Colon (tissue), 2 donors: ENCODE measurements around the gene NCR1.
"Not testable (repeated sequence)": the region's sequence is repeated elsewhere in the genome, so short reads cannot be mapped to it uniquely, and the experiment has no call there.

Experiments used
- FAIRE-seq: peaks from 2 replicates; lab custom pipeline; 2012; peaks lifted over from hg19 to GRCh38; lab: Jason Lieb, UNC
- donor health status: control.
- donor health status: control.

Gene NCR1, protein sequence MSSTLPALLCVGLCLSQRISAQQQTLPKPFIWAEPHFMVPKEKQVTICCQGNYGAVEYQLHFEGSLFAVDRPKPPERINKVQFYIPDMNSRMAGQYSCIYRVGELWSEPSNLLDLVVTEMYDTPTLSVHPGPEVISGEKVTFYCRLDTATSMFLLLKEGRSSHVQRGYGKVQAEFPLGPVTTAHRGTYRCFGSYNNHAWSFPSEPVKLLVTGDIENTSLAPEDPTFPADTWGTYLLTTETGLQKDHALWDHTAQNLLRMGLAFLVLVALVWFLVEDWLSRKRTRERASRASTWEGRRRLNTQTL

DNA sequence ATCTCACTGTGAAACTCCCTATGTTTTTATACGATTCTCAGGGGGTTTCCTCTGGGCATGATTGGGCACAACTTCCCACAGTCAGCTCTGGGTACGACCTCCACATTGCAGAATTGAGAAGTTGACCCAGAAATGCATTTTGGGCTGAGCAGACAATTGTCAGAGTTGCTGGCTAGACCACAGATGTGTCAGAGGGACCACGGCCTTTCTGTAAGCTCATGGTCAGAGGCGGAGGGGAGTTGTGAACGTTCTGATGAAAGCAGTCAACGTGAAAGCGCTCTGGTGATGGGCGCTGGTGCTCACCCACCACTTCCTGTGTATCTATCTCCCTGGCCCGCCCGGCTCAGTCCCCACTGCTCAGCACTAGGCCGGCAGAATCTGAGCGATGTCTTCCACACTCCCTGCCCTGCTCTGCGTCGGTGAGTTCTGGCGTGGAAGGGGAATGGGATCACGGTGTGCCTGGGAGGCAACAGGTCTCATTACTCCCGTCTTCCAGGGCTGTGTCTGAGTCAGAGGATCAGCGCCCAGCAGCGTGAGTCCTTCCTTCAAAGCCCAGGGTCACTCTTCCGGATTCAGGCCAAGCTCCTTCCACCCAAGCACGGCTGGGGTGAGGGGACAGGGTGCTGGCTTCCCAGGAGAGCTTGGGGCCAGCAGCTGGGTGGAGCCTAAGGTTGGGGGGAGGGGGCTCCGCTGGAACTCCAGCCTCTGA is at the start of gene NCR1:
Gene NCR1 (plus strand): TSS at position 346 of the 709 bp plus-strand sequence. CDS start 40 bp downstream, at position 386.
- no peak for FAIRE-seq

DNA sequence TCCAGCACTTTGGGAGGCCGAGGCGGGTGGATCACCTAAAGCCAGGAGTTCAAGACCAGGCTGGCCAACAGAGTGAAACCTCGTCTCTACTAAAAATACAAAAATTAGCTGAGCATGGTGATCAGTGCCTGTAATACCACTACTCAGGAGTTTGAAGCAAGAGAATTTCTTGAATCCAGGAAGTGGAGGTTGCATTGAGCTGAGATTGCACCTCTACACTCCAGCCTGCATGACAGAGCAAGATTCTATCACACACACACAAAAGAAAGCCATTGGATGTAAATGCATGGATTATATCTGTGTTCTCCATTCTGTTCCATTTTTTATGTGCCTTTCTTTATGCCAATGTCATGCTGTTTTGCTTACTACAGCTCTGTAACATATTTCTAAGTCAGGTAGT is 47.5 kb upstream of the NCR1 start:
- not testable (repeated sequence) for FAIRE-seq

DNA sequence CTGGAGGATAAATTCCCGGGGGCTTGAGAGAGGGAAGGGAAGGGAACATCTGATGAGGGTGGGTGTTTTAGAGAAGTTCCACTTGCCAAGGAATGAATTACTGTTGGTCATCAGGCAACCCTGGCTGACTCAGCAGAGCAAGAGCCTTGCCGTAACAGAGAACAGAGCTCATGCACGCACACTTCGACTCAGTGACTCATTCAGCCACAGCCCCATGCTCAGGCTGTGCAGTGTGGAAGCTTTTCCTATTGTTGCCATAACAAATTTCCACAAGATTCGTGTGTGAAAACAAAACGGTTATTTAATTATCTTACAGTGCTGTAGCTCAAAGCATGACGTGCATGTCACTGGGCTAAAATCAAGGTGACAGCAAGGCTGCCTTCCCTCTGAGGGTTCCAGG is 46.5 kb upstream of the NCR1 start:
- not testable (repeated sequence) for FAIRE-seq

DNA sequence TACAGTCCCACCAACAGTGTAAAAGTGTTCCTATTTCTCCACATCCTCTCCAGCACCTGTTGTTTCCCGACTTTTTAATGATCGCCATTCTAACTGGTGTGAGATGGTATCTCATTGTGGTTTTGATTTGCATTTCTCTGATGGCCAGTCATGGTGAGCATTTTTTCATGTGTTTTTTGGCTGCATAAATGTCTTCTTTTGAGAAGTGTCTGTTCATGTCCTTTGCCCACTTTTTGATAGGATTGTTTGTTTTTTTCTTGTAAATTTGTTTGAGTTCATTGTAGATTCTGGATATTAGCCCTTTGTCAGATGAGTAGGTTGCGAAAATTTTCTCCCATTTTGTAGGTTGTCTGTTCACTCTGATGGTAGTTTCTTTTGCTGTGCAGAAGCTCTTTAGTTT is 42.5 kb upstream of the NCR1 start:
- not testable (repeated sequence) for FAIRE-seq

DNA sequence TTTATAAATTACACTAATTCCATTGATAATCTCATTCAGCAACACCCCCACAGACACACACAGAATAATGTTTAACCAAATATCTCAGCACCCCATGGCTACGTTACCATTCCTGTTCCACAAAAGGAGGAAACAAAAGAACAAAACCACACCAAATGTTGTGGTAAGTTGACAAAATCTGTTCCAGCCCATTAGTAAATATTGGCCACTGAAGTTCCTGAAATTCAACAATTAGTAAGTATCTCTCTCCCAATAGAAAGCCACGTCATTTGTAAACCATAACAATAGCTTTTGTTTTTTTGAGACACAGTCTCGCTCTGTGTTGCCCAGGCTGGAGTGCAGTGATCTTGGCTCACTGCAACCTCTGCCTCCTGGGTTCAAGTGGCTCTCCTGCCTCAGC is 34.3 kb upstream of the NCR1 start:
- FAIRE-seq, result no peak

DNA sequence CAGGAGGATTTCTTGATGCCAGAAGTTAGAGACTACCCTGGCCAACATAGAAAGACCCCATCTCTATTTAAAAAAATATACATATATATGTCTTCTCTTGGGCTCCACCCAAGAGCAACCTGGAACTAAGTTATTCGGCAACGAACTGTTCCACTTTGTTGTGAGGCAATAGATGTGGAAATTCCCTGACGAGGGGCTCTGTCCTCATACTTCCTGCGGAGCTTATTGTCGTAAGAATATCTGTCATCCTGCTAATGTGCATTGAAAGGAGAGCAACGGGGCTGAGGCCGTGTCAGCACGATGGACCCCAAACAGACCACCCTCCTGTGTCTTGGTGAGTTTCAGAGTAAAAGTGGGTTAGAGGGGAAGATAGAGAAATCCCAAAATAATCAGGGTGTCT is 32.0 kb upstream of the NCR1 start, which contains the start of gene FCAR:
Gene FCAR (plus strand): TSS at position 246 of the 400 bp plus-strand sequence. CDS start 55 bp downstream, at position 301.
- FAIRE-seq, result no peak

DNA sequence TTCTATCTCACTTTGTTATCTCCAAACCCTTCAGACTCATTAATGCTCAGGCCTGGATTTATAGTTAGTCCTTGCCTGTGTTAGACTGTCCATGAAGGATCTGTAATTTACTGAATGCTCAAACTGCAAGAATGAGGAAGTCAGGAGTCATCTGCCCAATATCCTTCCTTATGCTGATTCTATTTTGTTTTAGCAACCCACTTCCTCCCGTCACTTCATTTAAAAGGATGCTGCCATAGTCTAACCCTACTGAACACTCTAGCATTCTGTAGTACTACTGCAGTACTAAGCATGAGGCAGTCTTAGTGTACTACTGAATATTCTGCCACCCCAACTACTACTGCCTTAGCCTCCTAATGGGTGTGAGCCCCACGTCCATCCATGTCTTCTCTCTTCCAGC is 30.4 kb upstream of the NCR1 start:
- FAIRE-seq, result no peak

DNA sequence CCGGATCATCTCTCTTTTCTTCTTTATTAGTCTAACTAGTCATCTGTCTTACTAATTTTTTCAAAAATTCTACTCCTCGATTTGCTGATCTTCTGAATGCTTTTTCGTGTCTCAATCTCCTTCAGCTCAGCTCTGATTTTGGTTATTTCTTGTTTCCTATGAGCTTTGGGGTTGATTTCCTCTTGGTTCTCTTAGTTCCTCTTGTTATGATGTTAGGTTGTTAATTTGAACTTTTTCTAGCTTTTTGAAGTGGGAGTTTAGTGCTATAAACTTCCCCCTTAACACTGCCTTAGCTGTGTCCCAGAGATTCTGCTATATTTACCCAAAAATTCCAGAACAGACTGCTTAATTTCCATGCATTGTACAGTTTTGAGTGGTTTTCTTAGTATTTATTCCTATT is 28.5 kb upstream of the NCR1 start:
- no peak for FAIRE-seq

DNA sequence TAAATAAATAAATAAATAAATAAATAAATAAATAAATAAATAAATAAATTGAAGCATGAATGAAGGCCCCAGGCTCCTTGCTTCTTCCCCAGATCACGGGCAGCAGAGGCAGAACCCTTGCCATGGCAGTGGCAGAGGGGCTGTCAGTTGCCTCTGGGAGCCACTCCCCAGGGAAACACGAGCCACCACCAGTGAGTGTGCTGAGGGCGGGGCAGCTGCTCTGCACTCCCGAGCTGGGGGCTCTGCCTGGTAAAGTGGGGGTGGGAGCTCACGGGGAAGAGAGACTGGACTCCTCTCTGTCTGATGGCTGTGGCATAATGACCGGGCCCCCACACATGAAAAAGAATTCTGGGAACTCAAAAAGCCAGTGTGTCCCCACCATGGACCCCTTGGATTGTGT is 24.1 kb upstream of the NCR1 start:
- no peak for FAIRE-seq

DNA sequence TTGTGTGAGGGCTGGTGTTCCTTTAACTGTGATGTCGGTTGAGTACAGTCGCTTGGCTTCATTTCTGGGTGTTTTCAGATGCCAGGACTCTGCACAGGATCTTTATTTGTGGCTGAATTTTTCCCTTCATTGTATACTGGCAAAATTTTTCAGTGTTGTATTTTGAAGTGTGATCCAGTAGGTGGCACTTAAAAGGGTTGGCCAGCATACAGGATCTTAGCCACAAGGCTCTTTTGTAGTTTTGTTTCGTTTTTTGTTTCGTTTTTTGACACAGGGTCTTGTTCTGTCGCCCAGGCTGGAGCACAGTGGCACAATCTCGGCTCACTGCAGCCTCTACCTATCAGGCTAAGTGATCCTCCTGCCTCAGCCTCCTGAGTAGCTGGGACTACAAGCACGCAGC is 23.2 kb upstream of the NCR1 start:
- no peak for FAIRE-seq

DNA sequence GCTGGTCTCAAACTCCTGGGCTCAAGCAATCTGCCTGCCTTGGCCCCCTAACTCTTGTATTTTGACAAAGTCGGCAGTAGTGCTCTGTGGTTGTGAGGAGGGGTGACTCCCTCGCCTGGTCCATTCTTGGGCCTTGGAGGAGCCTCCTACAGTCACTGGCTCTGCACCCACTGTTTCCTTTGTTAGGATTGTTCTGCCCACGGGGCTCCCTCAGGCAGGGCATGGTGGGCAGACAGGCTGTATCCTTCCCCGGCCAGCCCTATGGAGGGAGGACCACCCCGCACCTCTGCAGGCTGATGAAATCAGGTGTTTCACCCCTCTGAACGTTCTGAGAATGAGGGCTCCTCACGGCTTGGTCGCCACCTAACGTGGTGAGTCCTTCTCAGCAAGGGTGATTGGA is 22.7 kb upstream of the NCR1 start:
- FAIRE-seq, result no peak

DNA sequence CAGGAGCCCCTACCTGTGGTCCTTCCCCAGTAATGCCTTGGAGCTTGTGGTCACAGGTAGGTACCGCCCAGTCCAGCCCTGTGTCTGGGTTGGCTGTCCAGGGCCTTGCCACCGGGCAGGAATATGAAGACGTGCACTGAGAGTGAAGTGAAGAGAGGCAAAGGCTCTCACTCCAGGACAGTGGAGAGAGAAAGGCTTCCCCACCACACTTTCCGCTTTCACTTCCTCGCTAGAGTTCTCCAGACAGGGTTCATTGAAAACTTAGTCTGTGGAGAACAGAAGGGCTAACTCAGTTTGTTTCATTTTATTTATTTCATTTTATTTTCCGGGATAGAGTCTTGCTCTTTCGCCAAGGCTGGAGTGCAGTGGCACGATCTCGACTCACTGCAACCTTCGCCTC is 17.7 kb upstream of the NCR1 start:
- no peak for FAIRE-seq

DNA sequence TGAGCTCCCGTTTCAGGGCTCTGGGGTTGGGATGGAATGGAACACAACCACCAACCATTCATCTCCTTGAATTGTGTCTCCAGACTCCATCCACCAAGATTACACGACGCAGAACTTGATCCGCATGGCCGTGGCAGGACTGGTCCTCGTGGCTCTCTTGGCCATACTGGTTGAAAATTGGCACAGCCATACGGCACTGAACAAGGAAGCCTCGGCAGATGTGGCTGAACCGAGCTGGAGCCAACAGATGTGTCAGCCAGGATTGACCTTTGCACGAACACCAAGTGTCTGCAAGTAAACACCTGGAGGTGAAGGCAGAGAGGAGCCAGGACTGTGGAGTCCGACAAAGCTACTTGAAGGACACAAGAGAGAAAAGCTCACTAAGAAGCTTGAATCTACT is 16.4 kb upstream of the NCR1 start:
- no peak for FAIRE-seq

DNA sequence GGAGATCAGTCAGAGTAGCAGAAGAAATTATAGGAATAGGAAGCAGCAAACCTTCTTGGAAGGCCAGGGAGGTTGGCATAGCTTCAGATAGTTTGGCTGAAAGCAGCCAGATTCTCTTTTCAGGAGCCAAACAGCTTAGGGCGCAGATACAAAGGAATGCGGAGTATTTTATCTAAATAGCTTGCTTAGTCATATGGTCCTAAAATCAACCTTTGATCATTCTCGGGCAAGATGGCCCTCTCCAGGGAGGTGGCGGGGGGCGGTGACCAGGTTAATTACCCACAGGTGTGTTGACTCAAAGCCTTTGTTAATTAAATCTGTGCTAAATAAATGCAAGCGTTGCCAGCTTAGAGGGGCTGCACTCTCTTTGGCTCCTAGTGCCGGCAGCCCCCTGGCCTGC is 12.5 kb upstream of the NCR1 start:
- FAIRE-seq, result no peak

DNA sequence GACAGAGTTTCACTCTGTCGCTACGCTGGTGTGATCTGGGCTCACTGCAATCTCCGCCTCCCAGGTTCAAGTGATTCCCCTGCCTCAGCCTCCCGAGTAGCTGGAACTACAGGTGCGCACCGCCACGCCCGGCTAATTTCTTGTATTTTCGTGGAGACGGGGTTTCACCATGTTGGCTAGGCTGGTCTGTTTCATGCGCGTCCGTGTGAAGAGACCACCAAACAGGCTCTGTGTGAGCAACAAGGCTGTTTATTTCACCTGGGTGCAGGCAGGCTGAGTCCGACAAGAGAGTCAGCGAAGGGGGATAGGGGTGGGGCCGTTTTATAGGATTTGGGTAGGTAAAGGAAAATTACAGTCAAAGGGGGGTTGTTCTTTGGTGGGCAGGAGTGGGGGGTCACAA is 11.8 kb upstream of the NCR1 start:
- FAIRE-seq, result not testable (repeated sequence)

DNA sequence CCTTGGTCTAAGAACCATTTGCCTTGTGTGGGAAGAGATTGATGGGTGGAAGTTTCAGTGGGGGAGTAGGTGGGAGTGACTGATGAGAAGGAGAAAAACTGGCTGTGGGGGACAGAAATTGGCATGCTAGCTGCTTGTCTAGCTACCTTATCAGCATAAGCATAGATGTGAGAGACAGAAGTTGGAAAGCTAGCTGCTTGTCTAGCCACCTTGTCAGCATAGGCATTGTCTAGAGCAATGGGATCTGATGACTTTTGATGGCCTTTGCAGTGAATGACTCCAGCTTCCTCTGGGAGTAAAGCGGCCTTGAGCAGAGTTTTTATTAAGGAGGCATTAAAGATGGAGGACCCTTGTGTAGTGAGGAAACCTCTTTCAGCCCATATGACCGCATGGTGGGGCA is 9.9 kb upstream of the NCR1 start:
- no peak for FAIRE-seq

DNA sequence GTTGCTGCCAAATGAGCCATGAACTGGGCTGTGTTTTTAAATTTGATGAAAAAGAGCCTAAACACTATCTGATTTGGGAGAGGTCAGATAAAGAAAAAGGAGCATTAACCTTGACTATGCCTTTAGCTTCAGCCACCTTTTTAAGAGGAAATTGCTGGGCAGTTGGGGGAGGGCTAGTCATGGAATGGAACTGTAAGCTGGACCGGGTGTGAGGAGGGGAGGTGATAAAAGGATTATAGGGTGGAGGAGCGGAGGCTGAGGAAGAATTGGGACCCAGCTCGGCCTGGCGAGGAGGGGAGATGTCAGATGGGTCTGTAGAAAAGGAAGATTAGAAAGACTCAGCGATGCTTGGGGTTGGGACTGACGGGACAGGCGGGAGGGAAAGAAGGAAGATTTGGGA is 7.3 kb upstream of the NCR1 start:
- FAIRE-seq, result not testable (repeated sequence)

DNA sequence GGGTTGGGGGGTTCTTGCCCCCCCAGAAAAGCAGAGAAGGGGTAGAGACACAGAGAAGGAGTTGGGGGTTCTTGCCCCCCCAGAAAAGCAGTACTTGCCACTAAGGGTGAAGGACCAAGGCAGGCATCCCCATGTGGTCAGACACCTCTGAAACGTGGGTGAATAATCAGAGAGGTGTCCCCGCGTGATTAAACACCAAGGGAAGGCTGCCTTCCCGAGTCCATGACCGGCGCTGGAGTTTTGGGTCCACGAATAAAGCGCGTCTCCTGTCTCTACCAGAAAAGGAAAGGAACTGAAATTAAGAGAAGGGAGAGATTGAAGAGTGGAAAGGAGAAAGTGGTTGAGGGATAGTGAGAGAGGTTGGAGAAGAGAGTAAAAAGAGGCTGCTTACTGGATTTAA is 6.3 kb upstream of the NCR1 start:
- not testable (repeated sequence) for FAIRE-seq

DNA sequence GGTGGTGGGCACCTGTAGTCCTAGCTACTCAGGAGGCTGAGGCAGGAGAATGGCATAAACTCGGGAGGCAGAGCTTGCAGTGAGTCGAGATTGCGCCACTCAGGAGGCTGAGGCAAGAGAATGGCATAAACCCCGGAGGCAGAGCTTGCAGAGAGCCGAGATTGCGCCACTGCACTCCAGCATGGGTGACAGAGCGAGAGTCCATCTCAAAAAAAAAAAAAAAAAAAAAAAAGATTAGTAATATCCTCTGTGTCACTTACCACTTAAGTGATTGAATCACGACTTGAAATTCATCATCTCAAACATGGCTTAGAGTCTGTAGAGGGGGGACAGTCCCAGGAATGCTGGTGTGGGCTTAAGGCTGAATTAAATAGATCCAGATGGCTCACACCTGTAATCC is 4.8 kb upstream of the NCR1 start:
- not testable (repeated sequence) for FAIRE-seq

DNA sequence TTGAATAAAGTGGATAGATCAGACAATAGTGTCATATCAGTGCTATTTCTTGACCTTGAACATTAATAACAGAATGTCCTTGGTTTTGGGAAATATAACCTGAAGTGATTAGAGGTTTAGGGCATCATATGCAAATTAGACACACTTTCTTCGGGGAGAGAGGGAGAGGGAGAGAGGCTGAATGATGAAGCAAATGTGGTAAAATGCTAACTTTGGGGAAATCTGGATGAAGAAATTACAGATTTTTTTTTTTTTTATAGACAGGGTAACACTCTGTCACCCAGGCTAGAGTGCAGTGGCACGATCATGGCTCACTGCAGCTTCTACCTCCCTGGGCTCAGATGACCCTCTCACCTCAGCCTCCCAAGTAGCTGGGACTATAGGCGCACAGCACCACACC is 3.9 kb upstream of the NCR1 start:
- FAIRE-seq, result no peak

DNA sequence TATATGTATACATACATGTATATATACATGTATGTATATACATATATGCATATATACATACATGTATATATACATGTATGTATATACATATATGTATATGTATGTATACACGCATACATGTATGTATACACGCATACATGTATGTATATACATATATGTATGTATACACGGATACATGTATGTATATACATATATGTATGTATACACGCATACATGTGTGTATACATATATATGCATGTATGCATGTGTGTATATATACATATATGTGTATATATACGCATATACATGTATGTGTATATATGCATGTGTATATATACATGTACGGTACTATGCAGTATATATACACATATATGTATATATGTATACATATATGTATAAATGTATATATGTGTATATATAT is 2.6 kb upstream of the NCR1 start:
- no peak for FAIRE-seq

DNA sequence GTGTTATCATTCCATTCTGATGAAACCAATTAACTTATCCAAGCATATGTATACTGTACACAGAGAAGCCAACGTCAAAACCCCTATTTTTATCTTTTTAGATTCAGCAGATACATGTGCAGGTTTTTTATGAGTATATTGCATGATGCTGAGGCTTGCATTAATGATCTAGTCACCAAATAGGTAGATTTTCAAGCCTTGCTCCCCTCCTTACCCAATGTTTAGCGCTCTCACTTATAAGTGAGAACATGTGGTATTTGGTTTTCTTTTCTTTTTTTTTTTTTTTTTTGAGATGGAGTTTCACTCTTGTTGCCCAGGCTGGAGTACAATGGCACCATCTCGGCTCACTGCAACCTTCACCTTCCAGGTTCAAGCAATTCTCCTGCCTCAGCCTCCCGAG is 1.7 kb upstream of the NCR1 start:
- FAIRE-seq, result not testable (repeated sequence)

DNA sequence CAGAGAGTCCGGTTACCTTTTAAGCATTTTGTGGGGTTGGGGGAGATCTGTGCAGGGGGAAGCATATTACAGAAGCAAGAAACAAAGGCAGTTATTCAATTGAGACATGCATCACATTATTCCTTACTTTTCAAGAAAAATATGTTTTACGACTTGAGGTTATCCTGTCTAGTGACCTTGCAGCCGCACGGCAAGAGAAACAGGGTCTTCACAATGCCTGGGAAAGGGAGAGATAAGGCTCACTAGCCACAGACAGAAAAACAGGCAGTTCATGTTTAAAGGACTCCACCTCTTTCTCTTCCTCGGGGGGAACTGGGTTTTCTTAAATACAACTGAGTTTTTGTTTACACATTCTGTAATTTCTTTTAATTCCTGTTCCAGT is 536 bp upstream of the NCR1 start:
- no peak for FAIRE-seq

DNA sequence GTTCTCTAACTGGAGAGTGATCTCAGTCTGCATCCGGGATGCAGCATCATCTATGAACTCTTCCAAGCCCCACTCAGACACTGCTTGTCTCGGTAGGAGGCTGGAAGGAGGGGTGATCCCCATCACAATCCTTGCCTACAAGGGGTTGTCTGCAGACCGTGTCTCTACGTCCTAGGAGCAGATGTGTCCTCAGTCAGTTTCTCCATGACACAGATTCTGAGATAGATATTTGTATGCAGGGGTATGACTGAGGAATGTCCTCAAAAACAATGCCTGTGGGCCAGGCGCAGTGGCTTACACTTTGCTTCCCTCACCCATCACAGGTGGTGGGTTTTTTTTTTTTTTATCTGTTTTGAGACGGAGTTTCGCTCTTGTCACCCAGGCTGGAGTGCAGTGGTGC is 871 bp downstream of the NCR1 start:
- FAIRE-seq, result no peak
